Measurements from ENCODE around the gene CZIB.

CZIB gene

GRCh38 chr1:53220171-53220961 is at the start of gene CZIB:
CZIB (minus strand) TSS chr1:53220634; CDS start chr1:53220575, 59 bp downstream.
- DNase-seq (ENCODE audit: low read depth): peak; percentile 69

GRCh38 chr1:53270107-53270506 is 49.7 kb upstream of the CZIB start:
- DNase-seq (ENCODE audit: low read depth): no peak

GRCh38 chr1:53267761-53268160 is 47.3 kb upstream of the CZIB start:
- no peak for DNase-seq (ENCODE audit: low read depth)

GRCh38 chr1:53266038-53266437 is 45.6 kb upstream of the CZIB start:
- DNase-seq (ENCODE audit: low read depth): no peak

- no peak for DNase-seq (ENCODE audit: low read depth)
Measured at GRCh38 chr1:53265581-53265980, 45.1 kb upstream of the CZIB start.

GRCh38 chr1:53264048-53264447 is 43.6 kb upstream of the CZIB start:
- no peak for DNase-seq (ENCODE audit: low read depth)

GRCh38 chr1:53262000-53262399 is 41.6 kb upstream of the CZIB start:
- DNase-seq (ENCODE audit: low read depth): no peak

- no peak for DNase-seq (ENCODE audit: low read depth)
Measured at GRCh38 chr1:53260631-53261247, 40.3 kb upstream of the CZIB start.

- DNase-seq (ENCODE audit: low read depth): no peak
Measured at GRCh38 chr1:53259932-53260331, 39.5 kb upstream of the CZIB start.

- no peak for DNase-seq (ENCODE audit: low read depth)
Measured at GRCh38 chr1:53258216-53258615, 37.8 kb upstream of the CZIB start.

GRCh38 chr1:53257454-53258081 is 37.1 kb upstream of the CZIB start:
- DNase-seq (ENCODE audit: low read depth): no peak

- DNase-seq (ENCODE audit: low read depth): no peak
Measured at GRCh38 chr1:53256511-53257453, 36.3 kb upstream of the CZIB start.

GRCh38 chr1:53255031-53255430 is 34.6 kb upstream of the CZIB start:
- DNase-seq (ENCODE audit: low read depth): no peak

GRCh38 chr1:53254011-53254640 is 33.7 kb upstream of the CZIB start:
- no peak for DNase-seq (ENCODE audit: low read depth)

- DNase-seq (ENCODE audit: low read depth): no peak
Measured at GRCh38 chr1:53250325-53250724, 29.9 kb upstream of the CZIB start.

GRCh38 chr1:53249706-53250105 is 29.3 kb upstream of the CZIB start:
- no peak for DNase-seq (ENCODE audit: low read depth)

GRCh38 chr1:53246261-53247134 is 26.1 kb upstream of the CZIB start:
- no peak for DNase-seq (ENCODE audit: low read depth)

GRCh38 chr1:53244141-53244540 is 23.7 kb upstream of the CZIB start:
- DNase-seq (ENCODE audit: low read depth): no peak

- DNase-seq (ENCODE audit: low read depth): no peak
Measured at GRCh38 chr1:53242381-53242780, 21.9 kb upstream of the CZIB start.

GRCh38 chr1:53241828-53242227 is 21.4 kb upstream of the CZIB start:
- no peak for DNase-seq (ENCODE audit: low read depth)
